HG02943 (cell line): Measurements from ENCODE around the gene MRPS16.

Source experiments
- ATAC-seq: cut with Tn5 transposase; IDR thresholded peaks from one replicate; pipeline ENCODE4 v1.9.1; 2021; ENCODE audit warnings: mild to moderate bottlenecking, low read depth, moderate library complexity; ENCODE audit not compliant: unreplicated experiment

MRPS16 gene

DNA sequence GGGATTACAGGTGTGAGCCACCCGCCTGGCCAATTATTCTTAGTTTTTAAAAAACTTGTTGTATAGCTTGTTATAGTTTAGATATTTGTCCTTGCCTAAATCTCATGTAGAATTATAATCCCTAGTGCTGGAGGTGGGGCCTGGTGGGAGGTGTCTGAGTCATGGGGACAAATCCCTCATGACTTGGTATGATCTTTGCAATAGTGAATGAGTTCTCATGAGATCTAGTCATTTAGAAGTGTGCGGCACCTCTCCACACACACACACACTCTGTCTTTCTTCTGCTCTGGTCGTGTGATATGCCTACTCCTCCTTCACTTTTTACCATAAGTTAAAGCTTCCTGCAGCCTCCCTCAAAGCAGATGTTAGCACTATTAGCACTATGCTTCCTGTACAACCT lies 47.4 kb downstream of the MRPS16 start:
- no peak for ATAC-seq
